GM12878 (cell line): ENCODE data around the gene ENDOD1. TPM values are rescaled to one million over a fixed set of nuclear protein-coding genes. Genes with fewer than 3 reads are reported as not detected.

Experiments
- ATAC-seq: fragments of 200-7000 bp; cut with Tn5 transposase; 3 replicates; pipeline ENCODE4 v1.9.1; 2020; ENCODE audit warnings: mild to moderate bottlenecking, moderate library complexity
- BruUV-seq: library from RNA; stranded (reverse); fragments of 400-500 nt; replicated peaks from 2 replicates; lab custom pipeline; 2021; lab: Mats Ljungman, UMichigan
- CTCF ChIA-PET: fragments of 300-600 bp; sonication (Branson Sonifier 250); formaldehyde crosslinking; extraction: SDS; loops from one replicate; lab custom pipeline; 2021; ENCODE audit warnings: inconsistent platforms; lab: Yijun Ruan, JAX
- POLR2A ChIA-PET: fragments of 350-600 bp; formaldehyde crosslinking; extraction: SDS; loops from one replicate; lab custom pipeline; 2021; ENCODE audit warnings: inconsistent platforms; lab: Charles Lee
- RAD21 ChIA-PET: fragments of 300-600 bp; sonication (Branson Sonifier 250); formaldehyde crosslinking; loops from one replicate; lab custom pipeline; 2023; ENCODE audit warnings: antibody characterized with exemption; ENCODE audit not compliant: unreplicated experiment; lab: Charles Lee
- SMC1A ChIA-PET: fragments of 300-600 bp; sonication (Branson Sonifier 250); formaldehyde crosslinking; loops from one replicate; lab custom pipeline; 2023; ENCODE audit not compliant: unreplicated experiment, uncharacterized antibody; lab: Charles Lee
- DNase-seq: peaks from one replicate; pipeline ENCODE4 v3.0.0-alpha.2; 2011; ENCODE audit warnings: low read depth, low spot score
- FAIRE-seq: peaks from 3 replicates; lab custom pipeline; 2011; peaks lifted over from hg19 to GRCh38; lab: Jason Lieb, UNC
- H2AFZ ChIP-seq: 2 replicates; pipeline ENCODE4 v1.6.0; 2011; ENCODE audit warnings: low read depth, low read length, control low read depth; ENCODE audit not compliant: control insufficient read depth
- H3K27ac ChIP-seq: 2 replicates; pipeline ENCODE4 v1.5.1; 2011; ENCODE audit warnings: control low read depth; ENCODE audit not compliant: control insufficient read depth, insufficient read depth
- H3K27me3 ChIP-seq, 2 experiments: replicated peaks in 1 of 2; 2 replicates each; pipeline versions ENCODE4 v1.6.0 to v1.6.1; 2011; ENCODE audit warnings: low read length in 1 of 2; ENCODE audit not compliant: control insufficient read depth in 2 of 2, insufficient read depth in 2 of 2
- H3K36me3 ChIP-seq, 2 experiments: 2 replicates each; pipeline ENCODE4 v1.5.1; 2011; ENCODE audit warnings: low read length in 1 of 2; ENCODE audit not compliant: control insufficient read depth in 2 of 2, insufficient read depth in 2 of 2
- H3K4me1 ChIP-seq: 2 replicates; pipeline ENCODE4 v1.6.1; 2011; ENCODE audit warnings: mild to moderate bottlenecking, low read length, moderate library complexity, mixed read lengths; ENCODE audit not compliant: control insufficient read depth, insufficient read depth
- H3K4me2 ChIP-seq: 2 replicates; pipeline ENCODE4 v1.6.0; 2011; ENCODE audit warnings: control low read depth; ENCODE audit not compliant: control insufficient read depth, insufficient read depth
- H3K4me3 ChIP-seq: fragments of 200-600 bp; sonication (generic); 2 replicates; pipeline ENCODE4 v1.5.1; 2016
- H3K79me2 ChIP-seq: 2 replicates; pipeline ENCODE4 v1.6.0; 2011; ENCODE audit warnings: low read length; ENCODE audit not compliant: control insufficient read depth, insufficient read depth
- H3K9ac ChIP-seq: 2 replicates; pipeline ENCODE4 v1.8.0; 2011; ENCODE audit warnings: low read length, control low read depth, mixed read lengths; ENCODE audit not compliant: control insufficient read depth, insufficient read depth
- H3K9me3 ChIP-seq: replicated peaks from 3 replicates; pipeline ENCODE4 v1.5.1; 2011; ENCODE audit warnings: mild to moderate bottlenecking, low read length; ENCODE audit not compliant: control insufficient read depth, insufficient read depth
- H4K20me1 ChIP-seq: 2 replicates; pipeline ENCODE4 v1.6.0; 2011; ENCODE audit not compliant: control insufficient read depth, insufficient read depth
- KAT2A ChIP-seq: conservative IDR thresholded peaks from 2 replicates; pipeline ENCODE4 v1.6.1; 2011; ENCODE audit warnings: low read depth, low read length; ENCODE audit not compliant: control insufficient read depth
- MLLT1 ChIP-seq: fragments of 450-650 bp; IDR thresholded peaks from 2 replicates; pipeline ENCODE4 v1.6.1; 2016; ENCODE audit warnings: mild to moderate bottlenecking
- SRF ChIP-seq, 2 experiments: IDR thresholded peaks; 2 replicates each; pipeline ENCODE4 v1.6.1; 2011; ENCODE audit warnings: low read depth in 2 of 2, low read length in 2 of 2, mild to moderate bottlenecking in 1 of 2, moderate library complexity in 1 of 2
- ZBTB4 ChIP-seq: fragments of 450-650 bp; formaldehyde crosslinking; IDR thresholded peaks from 2 replicates; pipeline ENCODE4 v1.4.0; 2022; ENCODE audit warnings: mild to moderate bottlenecking, moderate library complexity
- WGBS: methylation state at CpG from one replicate; pipeline ENCODE4 v1.1.6; 2016; ENCODE audit warnings: low lambda C conversion rate; ENCODE audit not compliant: insufficient replicate concordance, insufficient coverage; ENCODE audit errors: missing lambda C conversion rate; 5-methylcytosine and 5-hydroxymethylcytosine counted together
- in situ Hi-C: fragments of 300-500 bp; cut with MboI; formaldehyde crosslinking; loops from 9 replicates; pipeline ENCODE4 v1.14.3; 2018; ENCODE audit warnings: mixed read lengths
- intact Hi-C: fragments of 100-400 bp; cut with micrococcal nuclease; formaldehyde crosslinking; loops from one replicate; pipeline ENCODE4 v1.14.2; 2022; ENCODE audit not compliant: unreplicated experiment
- polyA plus RNA-seq, 11 experiments: library from polyadenylated mRNA; depleted of rRNA in 4 of 11; unstranded in 6 of 11; stranded (reverse) in 5 of 11; fragments of >200 nt; fragmentation: Nextera tagmentation in 4 of 11; fragmentation: Illumina TruSeq in 1 of 11; extraction: Ambion mirVana in 4 of 11; extraction: Trizol in 1 of 11; gene quantifications; 1 replicate in 1 of 11; 2 replicates in 10 of 11; pipeline versions ENCODE4 v1.2.1 to v1.2.3, GENCODE V29; 2011 to 2016; ENCODE audit warnings: inconsistent platforms in 2 of 11, missing spikeins in 2 of 11, low read depth in 1 of 11
- total RNA-seq, 4 experiments: library from RNA; depleted of rRNA in 3 of 4; stranded (reverse); fragments of >200 nt in 3 of 4; fragmentation: Illumina TruSeq in 1 of 4; extraction: Trizol in 1 of 4; gene quantifications; 2 replicates each; pipeline versions ENCODE4 v1.2.1 to v1.2.3, GENCODE V29; 2013 to 2021

Gene ENDOD1
- total and polyA plus RNA-seq, 10 of the 15 experiments (the other 5 are each of a cell fraction or from before 2014, with no cell fraction given), result 6.0 to 30.0 (median 12.1) TPM

GRCh38 chr11:95128602-95129001 lies 39.0 kb downstream of the ENDOD1 start:
- intact Hi-C loops, result no loop called here

More at GRCh38 chr11:95128602-95129001, 39.0 kb downstream of the ENDOD1 start:
- ATAC-seq (no peak), FAIRE-seq (no peak), DNase-seq (no peak)
- Histone ChIP-seq H3K36me3 (no peaks in the 10 kb centered on the region; a peak in 2 of 4 replicates), H3K79me2 (no peaks in the 10 kb centered on the region), H3K4me2 (no peak overlapping the region), H2AFZ (no peak overlapping the region), H3K9me3 (no peaks in the 10 kb centered on the region), H3K4me1 (no peaks in the 10 kb centered on the region), H3K4me3 (no peak overlapping the region), H3K9ac (no peak overlapping the region), H3K27ac (no peak overlapping the region), H3K27me3 (no peaks in the 10 kb centered on the region), H4K20me1 (no peaks in the 10 kb centered on the region)
- ChIA-PET POLR2A (no interaction called here), SMC1A (interaction anchor here (0.7 kb wide), 1 partner anchor 25 kb away, joined by 3 read pairs; no protein-coding TSS in a partner anchor), RAD21 (no interaction called here), CTCF (no interaction called here)
- no TSS peak for BruUV-seq
- 67% methylated on average over 3 of the region's 3 CpGs for WGBS
- in situ Hi-C loops, result no loop called here
- no peak for TF ChIP-seq KAT2A
- TF ChIP-seq MLLT1, result no peak
- no peak for TF ChIP-seq SRF (IDR thresholded peaks at IDR 0.05; ENCODE audit: low read depth in 2 of 2, low read length in 2 of 2)
- no peak for TF ChIP-seq ZBTB4
